ENCODE data around the gene DFFA. TPM values are rescaled to one million over a fixed set of nuclear protein-coding genes. Genes with fewer than 3 reads are reported as not detected.

The DFFA gene
- total RNA-seq, 1 experiment from 2014 or later = 49.7 TPM

DNA sequence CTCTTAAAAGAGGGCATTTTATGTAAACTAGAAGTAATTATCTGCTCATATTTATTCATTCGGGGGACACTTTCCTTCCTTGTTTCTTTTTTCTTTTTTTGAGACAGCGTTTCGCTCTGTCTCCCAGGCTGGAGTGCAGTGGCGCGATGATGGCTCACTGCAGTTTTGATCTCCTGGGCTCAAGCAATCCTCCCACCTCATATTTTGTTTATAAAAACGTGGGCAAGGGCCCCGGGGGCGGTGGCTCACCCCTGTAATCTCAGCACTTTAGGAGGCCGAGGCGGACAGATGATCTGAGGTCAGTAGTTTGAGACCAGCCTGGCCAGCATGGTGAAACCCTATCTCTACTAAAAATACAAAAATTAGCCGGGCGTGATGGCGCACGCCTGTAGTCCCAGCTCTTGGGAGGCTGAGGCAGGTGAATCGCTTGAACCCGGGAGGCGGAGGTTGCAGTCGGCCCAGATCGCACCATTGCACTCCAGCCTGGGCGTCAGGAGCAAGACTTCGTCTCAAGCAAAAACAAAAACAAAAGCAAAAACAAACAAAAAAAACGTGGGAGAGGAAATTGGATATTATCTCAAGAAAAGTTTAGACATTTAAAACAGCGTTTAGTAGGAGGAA, 926 bp upstream of the DFFA start:
- no peaks in the 10 kb centered on the region for H3K27me3 ChIP-seq (replicated peaks; ENCODE audit: insufficient read depth, low read depth, low read length, poor library complexity)
- H3K36me3 ChIP-seq (ENCODE audit: insufficient read depth, low read length, poor library complexity, severe bottlenecking) = peaks cover 11% of the 10 kb centered on the region
- no TSS peak for BruUV-seq (replicated peaks)
- TF ChIP-seq, protein P1, sequence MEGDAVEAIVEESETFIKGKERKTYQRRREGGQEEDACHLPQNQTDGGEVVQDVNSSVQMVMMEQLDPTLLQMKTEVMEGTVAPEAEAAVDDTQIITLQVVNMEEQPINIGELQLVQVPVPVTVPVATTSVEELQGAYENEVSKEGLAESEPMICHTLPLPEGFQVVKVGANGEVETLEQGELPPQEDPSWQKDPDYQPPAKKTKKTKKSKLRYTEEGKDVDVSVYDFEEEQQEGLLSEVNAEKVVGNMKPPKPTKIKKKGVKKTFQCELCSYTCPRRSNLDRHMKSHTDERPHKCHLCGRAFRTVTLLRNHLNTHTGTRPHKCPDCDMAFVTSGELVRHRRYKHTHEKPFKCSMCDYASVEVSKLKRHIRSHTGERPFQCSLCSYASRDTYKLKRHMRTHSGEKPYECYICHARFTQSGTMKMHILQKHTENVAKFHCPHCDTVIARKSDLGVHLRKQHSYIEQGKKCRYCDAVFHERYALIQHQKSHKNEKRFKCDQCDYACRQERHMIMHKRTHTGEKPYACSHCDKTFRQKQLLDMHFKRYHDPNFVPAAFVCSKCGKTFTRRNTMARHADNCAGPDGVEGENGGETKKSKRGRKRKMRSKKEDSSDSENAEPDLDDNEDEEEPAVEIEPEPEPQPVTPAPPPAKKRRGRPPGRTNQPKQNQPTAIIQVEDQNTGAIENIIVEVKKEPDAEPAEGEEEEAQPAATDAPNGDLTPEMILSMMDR (conservative IDR thresholded peaks at IDR 0.05; ENCODE audit: low read depth, low read length) = no peak
- TF ChIP-seq EZH2 (IDR thresholded peaks at IDR 0.05; ENCODE audit: borderline replicate concordance, low read depth, low read length, poor library complexity, severe bottlenecking) = no peak
- H3K4me3 ChIP-seq (ENCODE audit: low read depth, low read length, poor library complexity, severe bottlenecking) = peak overlapping the region; percentile 73
- H3K9me3 ChIP-seq (ENCODE audit: low read depth, low read length, poor library complexity, severe bottlenecking) = no peaks in the 10 kb centered on the region
- H3K4me1 ChIP-seq (ENCODE audit: insufficient read depth, low read length, poor library complexity, severe bottlenecking) = peaks cover 4% of the 10 kb centered on the region
- DNase-seq (ENCODE audit: low spot score) = no peak
- H3K27ac ChIP-seq (ENCODE audit: low read depth, low read length, poor library complexity, severe bottlenecking) = peak overlapping the region; percentile 57
- ChIA-PET CTCF (no interaction called here), POLR2A (ENCODE audit: low non-redundant PET) (interaction anchor here (0.6 kb wide), 1 partner anchor 1264 kb away, joined by 4 read pairs; no protein-coding TSS in a partner anchor)
- intact Hi-C loops (cut with micrococcal nuclease; ENCODE audit: unreplicated experiment) = loop anchor here (5.0 kb wide), 1 partner anchor 41 kb away; the partner anchor contains the start of gene CENPS

DNA sequence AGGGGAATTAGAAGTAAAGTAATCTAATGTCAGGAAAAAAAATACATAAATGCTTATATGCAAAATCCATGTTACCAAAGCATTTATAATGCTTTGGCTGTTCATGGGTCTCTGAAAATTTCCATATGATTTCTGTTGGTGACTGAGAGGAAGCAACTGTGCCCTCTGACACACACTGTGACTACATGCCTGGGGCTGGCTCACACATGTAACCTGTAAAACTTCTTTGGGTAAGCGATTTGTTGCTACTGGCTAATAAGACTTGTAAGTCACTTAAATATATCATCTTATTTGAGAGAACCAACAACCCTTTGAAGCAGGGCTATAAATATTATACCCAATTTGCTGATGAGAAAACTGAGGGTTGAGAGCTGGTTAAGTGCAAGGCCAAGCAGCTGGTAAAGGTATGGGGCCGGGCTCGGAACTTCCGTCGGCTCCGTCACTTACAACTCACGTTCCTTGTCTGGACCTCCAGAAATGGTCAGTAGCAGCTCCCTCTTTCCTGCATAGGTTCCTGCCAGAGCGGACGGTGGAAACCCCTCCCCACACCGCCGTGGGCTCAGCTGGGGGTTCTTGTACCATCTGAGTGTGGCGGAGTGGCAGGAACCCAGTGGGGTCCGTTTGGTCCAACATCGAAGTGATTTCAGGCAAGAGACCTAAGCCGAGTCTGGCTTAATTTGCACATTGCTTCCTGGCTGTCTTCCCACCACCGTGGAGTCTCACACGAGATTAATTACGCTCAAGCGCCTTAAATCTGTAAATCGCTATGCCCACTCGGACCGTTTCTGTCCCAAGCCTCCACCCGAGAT, 714 bp downstream of the DFFA start:
- Histone ChIP-seq H3K9me3 (ENCODE audit: low read depth, low read length, poor library complexity, severe bottlenecking) (no peaks in the 10 kb centered on the region), H3K27me3 (replicated peaks; ENCODE audit: insufficient read depth, low read depth, low read length, poor library complexity) (no peaks in the 10 kb centered on the region), H3K4me1 (ENCODE audit: insufficient read depth, low read length, poor library complexity, severe bottlenecking) (peaks cover 4% of the 10 kb centered on the region), H3K27ac (ENCODE audit: low read depth, low read length, poor library complexity, severe bottlenecking) (peak overlapping the region; percentile 65), H3K36me3 (ENCODE audit: insufficient read depth, low read length, poor library complexity, severe bottlenecking) (peaks cover 19% of the 10 kb centered on the region), H3K4me3 (ENCODE audit: low read depth, low read length, poor library complexity, severe bottlenecking) (peak overlapping the region; percentile 73)
- TSS peak; percentile 73 for BruUV-seq (replicated peaks)
- CTCF ChIA-PET = interaction anchor here (0.6 kb wide), 1 partner anchor 396 kb away, joined by 3 read pairs; no protein-coding TSS in a partner anchor
- POLR2A ChIA-PET (ENCODE audit: low non-redundant PET) = no interaction called here
- intact Hi-C loops (cut with micrococcal nuclease; ENCODE audit: unreplicated experiment) = loop anchor here (5.0 kb wide), 1 partner anchor 39 kb away; the partner anchor contains the start of gene CENPS
- no peak for TF ChIP-seq EZH2 (IDR thresholded peaks at IDR 0.05; ENCODE audit: borderline replicate concordance, low read depth, low read length, poor library complexity, severe bottlenecking)
- TF ChIP-seq, protein P1 (conservative IDR thresholded peaks at IDR 0.05; ENCODE audit: low read depth, low read length) = no peak
- DNase-seq (ENCODE audit: low spot score) = peak; percentile 67

DNA sequence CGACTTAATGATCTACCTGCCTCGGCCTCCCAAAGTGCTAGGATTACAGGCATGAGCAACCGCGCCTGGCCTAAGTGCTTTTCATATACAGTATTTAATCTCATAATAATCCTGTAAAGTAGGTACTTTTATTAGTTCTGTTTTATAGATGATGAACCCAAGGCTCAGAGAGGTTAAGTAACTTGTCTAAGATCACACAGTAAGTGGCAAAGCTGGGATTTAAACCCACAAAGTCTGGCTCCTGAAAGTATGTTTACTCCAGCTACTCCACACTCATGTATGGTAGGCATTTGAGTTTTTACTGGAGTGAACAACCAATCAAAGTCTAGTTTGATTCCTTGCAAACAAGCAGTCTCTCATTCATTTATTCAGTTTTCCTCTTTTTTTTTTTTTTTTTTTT, 2.3 kb downstream of the DFFA start:
- Histone ChIP-seq H3K27ac (ENCODE audit: low read depth, low read length, poor library complexity, severe bottlenecking) (no peak overlapping the region), H3K27me3 (replicated peaks; ENCODE audit: insufficient read depth, low read depth, low read length, poor library complexity) (no peaks in the 10 kb centered on the region), H3K9me3 (ENCODE audit: low read depth, low read length, poor library complexity, severe bottlenecking) (no peaks in the 10 kb centered on the region), H3K4me1 (ENCODE audit: insufficient read depth, low read length, poor library complexity, severe bottlenecking) (peaks cover 4% of the 10 kb centered on the region), H3K4me3 (ENCODE audit: low read depth, low read length, poor library complexity, severe bottlenecking) (no peak overlapping the region), H3K36me3 (ENCODE audit: insufficient read depth, low read length, poor library complexity, severe bottlenecking) (peaks cover 28% of the 10 kb centered on the region)
- intact Hi-C loops (cut with micrococcal nuclease; ENCODE audit: unreplicated experiment) = loop anchor here (5.0 kb wide), 1 partner anchor 38 kb away; the partner anchor contains the start of gene CENPS
- POLR2A ChIA-PET (ENCODE audit: low non-redundant PET) = no interaction called here
- CTCF ChIA-PET = no interaction called here
- no TSS peak for BruUV-seq (replicated peaks)
- TF ChIP-seq EZH2 (IDR thresholded peaks at IDR 0.05; ENCODE audit: borderline replicate concordance, low read depth, low read length, poor library complexity, severe bottlenecking) = no peak
- TF ChIP-seq, protein P1 (conservative IDR thresholded peaks at IDR 0.05; ENCODE audit: low read depth, low read length) = no peak
- DNase-seq (ENCODE audit: low spot score) = no peak
